ENCODE measurements around the gene OTOA. TPM values are rescaled to one million over a fixed set of nuclear protein-coding genes. Genes with fewer than 3 reads are reported as not detected.
"Not testable (repeated sequence)": the region's sequence is repeated elsewhere in the genome, so short reads cannot be mapped to it uniquely, and the experiment has no call there.

Gene OTOA
- polyA plus RNA-seq, 2 donors: not detected

DNA sequence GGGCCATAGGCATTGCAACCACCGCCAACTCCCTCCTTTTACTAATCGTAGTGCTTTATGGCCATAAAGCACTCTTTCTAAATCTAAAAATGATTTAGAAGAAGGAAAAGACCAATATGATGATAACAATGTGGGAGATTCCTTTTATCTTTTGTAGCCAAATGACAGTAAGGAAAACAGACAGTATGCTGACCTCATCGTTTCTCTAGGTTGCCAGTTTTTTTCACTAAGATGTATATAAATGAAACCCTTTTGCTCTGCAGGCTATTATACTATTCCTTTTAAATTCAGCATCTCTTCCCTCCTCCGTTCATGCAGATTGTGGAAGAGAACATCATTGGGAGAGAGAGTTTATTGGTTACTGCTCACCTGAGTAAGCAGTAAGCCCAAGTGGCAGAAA, 25.3 kb downstream of the OTOA start:
- Histone ChIP-seq H3K9me3 (ENCODE audit: control insufficient read depth in 2 of 2, insufficient read depth in 1 of 2, low read depth in 1 of 2, low read length in 1 of 2) (peaks cover 0 to 3% of the 10 kb centered on the region in 2 donors), H3K4me1 (ENCODE audit: control insufficient read depth in 2 of 2, insufficient read depth in 2 of 2, low read length in 1 of 2) (no peaks in the 10 kb centered on the region), H3K27ac (ENCODE audit: low read depth in 2 of 2, low read length in 1 of 2) (no peak overlapping the region), H3K4me3 (ENCODE audit: low read depth in 1 of 2, low read length in 2 of 2) (no peak overlapping the region), H3K27me3 (ENCODE audit: control insufficient read depth in 1 of 2, insufficient read depth in 2 of 2, low read length in 2 of 2) (no peaks in the 10 kb centered on the region), H3K36me3 (ENCODE audit: control insufficient read depth in 2 of 2, insufficient read depth in 2 of 2, low read length in 1 of 2) (no peaks in the 10 kb centered on the region)
- 72 to 80% methylated on average over 4 of the region's 4 CpGs for WGBS, 2 donors

DNA sequence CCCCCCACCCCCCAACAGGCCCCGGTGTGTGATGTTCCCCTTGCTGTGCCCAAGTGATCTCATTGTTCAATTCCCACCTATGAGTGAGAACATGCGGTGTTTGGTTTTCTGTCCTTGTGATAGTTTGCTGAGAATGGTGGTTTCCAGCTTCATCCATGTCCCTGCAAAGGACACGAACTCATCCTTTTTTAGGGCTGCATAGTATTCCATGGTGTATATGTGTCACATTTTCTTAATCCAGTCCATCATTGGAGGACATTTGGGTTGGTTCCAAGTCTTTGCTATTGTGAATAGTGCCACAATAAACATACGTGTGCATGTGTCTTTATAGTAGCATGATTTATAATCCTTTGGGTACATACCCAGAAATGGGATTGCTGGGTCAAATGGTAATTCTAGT, 27.2 kb downstream of the OTOA start:
- H3K36me3 ChIP-seq (ENCODE audit: control insufficient read depth in 2 of 2, insufficient read depth in 2 of 2, low read length in 1 of 2); H3K4me3 ChIP-seq (ENCODE audit: low read depth in 1 of 2, low read length in 2 of 2); H3K27me3 ChIP-seq (ENCODE audit: control insufficient read depth in 1 of 2, insufficient read depth in 2 of 2, low read length in 2 of 2); H3K27ac ChIP-seq (ENCODE audit: low read depth in 2 of 2, low read length in 1 of 2); H3K9me3 ChIP-seq (ENCODE audit: control insufficient read depth in 2 of 2, insufficient read depth in 1 of 2, low read depth in 1 of 2, low read length in 1 of 2); H3K4me1 ChIP-seq (ENCODE audit: control insufficient read depth in 2 of 2, insufficient read depth in 2 of 2, low read length in 1 of 2): not testable (repeated sequence)
- 75 to 85% methylated on average over 4 of the region's 4 CpGs for WGBS, 2 donors

DNA sequence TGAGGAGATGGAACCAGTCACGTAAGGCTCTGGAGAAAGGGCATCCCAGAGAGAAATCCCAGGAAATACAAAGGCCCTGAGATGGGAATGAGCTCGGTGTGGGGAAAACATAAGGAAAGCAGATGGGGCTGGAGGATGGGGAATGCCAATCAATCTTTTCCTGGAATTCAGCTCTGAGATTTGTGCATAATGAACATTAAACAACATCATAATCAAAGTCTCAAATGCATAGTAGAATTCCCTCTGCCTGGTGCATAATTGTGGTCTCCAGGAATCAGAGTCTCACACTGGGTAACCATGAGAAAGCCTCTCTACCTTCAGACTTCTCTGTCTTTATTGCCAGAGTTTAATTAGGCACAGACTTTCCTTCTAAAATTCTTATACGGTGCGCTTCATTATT, 30.8 kb downstream of the OTOA start:
- no peaks in the 10 kb centered on the region for H3K36me3 ChIP-seq (ENCODE audit: control insufficient read depth in 2 of 2, insufficient read depth in 2 of 2, low read length in 1 of 2)
- no peaks in the 10 kb centered on the region for H3K4me1 ChIP-seq (ENCODE audit: control insufficient read depth in 2 of 2, insufficient read depth in 2 of 2, low read length in 1 of 2)
- no peaks in the 10 kb centered on the region for H3K9me3 ChIP-seq (ENCODE audit: control insufficient read depth in 2 of 2, insufficient read depth in 1 of 2, low read depth in 1 of 2, low read length in 1 of 2)
- WGBS, 2 donors: 84 to 88% methylated on average over 4 of the region's 4 CpGs
- no peaks in the 10 kb centered on the region for H3K27me3 ChIP-seq (ENCODE audit: control insufficient read depth in 1 of 2, insufficient read depth in 2 of 2, low read length in 2 of 2)
- H3K4me3 ChIP-seq (ENCODE audit: low read depth in 1 of 2, low read length in 2 of 2): no peak overlapping the region
- H3K27ac ChIP-seq (ENCODE audit: low read depth in 2 of 2, low read length in 1 of 2): no peak overlapping the region

DNA sequence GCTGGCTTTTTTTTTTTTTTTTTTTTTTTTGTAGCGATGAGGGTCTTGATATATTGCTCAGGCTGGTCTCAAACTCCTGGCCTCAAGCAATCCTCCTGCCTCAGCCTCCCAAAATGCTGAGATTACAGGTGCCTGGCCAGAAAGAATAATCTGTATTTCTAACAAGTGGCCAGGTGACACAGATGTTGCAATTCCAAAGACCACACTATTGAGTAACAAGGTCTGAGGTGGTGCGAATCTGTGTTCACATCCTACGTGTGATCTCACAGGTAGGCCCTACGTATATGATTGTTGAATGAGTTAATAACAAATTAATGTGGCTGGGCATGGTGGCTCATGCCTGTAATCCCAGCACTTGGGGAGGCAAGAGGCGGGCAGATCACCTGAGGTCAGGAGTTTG, 33.3 kb downstream of the OTOA start:
- Histone ChIP-seq H3K36me3 (ENCODE audit: control insufficient read depth in 2 of 2, insufficient read depth in 2 of 2, low read length in 1 of 2) (no peaks in the 10 kb centered on the region), H3K9me3 (ENCODE audit: control insufficient read depth in 2 of 2, insufficient read depth in 1 of 2, low read depth in 1 of 2, low read length in 1 of 2) (no peaks in the 10 kb centered on the region), H3K27me3 (ENCODE audit: control insufficient read depth in 1 of 2, insufficient read depth in 2 of 2, low read length in 2 of 2) (no peaks in the 10 kb centered on the region), H3K27ac (ENCODE audit: low read depth in 2 of 2, low read length in 1 of 2) (no peak overlapping the region), H3K4me3 (ENCODE audit: low read depth in 1 of 2, low read length in 2 of 2) (no peak overlapping the region), H3K4me1 (ENCODE audit: control insufficient read depth in 2 of 2, insufficient read depth in 2 of 2, low read length in 1 of 2) (no peaks in the 10 kb centered on the region)
- WGBS, 2 donors: 92 to 96% methylated on average over 5 of the region's 5 CpGs

DNA sequence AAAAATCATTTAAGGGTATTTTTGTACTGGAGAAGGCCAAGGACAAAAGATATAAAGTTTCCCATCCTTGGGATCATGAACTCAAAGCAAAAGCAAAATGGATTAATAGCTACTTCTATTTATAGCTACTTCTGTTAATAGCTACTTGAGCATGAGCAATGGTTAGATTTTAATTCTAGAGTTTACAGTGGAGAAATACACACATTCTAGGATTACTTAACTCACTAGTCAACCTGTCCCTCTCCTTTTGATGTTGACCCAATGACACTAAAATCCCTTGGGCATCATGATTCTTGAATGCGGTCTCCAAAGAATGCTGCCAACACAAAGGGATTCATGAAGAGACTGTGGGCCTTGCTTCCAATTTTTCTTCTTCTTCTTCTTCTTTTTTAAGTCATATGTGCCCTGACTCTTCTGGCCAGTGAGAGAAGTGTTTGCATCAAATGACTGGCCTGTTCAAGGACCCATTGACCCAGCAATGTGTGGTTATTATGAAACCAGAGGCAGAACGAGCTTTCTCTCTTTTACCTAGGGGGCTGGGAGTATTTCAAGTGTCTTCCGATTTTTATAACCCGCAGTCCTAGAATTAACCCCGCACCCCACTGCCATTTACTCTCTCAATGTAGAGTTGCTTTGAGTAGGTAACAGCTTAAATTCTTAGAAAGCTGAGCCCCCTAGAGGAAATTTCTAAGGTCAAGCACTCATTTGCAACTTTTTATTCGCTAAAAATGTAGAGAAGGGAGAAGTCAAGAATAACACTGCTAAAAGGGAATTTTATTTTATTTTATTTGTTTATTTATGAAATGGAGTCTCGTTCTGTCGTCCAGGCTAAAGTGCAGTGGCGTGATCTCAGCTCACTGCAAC, 34.6 kb downstream of the OTOA start:
- 78 to 81% methylated on average over 9 of the region's 9 CpGs for WGBS, 2 donors
- H3K27me3 ChIP-seq (ENCODE audit: control insufficient read depth in 1 of 2, insufficient read depth in 2 of 2, low read length in 2 of 2): no peaks in the 10 kb centered on the region
- no peak overlapping the region for H3K4me3 ChIP-seq (ENCODE audit: low read depth in 1 of 2, low read length in 2 of 2)
- H3K9me3 ChIP-seq (ENCODE audit: control insufficient read depth in 2 of 2, insufficient read depth in 1 of 2, low read depth in 1 of 2, low read length in 1 of 2): no peaks in the 10 kb centered on the region
- no peaks in the 10 kb centered on the region for H3K36me3 ChIP-seq (ENCODE audit: control insufficient read depth in 2 of 2, insufficient read depth in 2 of 2, low read length in 1 of 2)
- no peaks in the 10 kb centered on the region for H3K4me1 ChIP-seq (ENCODE audit: control insufficient read depth in 2 of 2, insufficient read depth in 2 of 2, low read length in 1 of 2)
- no peak overlapping the region for H3K27ac ChIP-seq (ENCODE audit: low read depth in 2 of 2, low read length in 1 of 2)

DNA sequence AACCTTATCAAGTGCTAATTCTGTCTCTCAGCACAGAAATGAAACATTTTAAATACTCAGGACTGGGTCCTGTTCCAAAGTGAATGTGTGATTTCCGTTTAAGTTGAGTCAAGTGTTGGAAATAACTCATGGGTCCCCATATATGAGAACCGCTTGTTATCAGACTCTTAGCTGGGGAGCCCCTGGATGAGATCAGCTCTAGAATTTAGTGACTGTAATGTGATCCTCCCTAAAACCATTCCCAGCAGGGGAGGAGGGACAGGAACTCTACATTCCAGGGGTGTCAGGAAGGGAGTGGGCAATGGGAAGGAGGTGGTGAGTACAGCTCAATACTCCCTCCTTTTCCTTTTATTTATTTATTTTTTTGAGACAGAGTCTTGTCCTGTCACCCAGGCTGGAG, 37.5 kb downstream of the OTOA start:
- Histone ChIP-seq H3K36me3 (ENCODE audit: control insufficient read depth in 2 of 2, insufficient read depth in 2 of 2, low read length in 1 of 2) (no peaks in the 10 kb centered on the region), H3K4me1 (ENCODE audit: control insufficient read depth in 2 of 2, insufficient read depth in 2 of 2, low read length in 1 of 2) (no peaks in the 10 kb centered on the region), H3K27ac (ENCODE audit: low read depth in 2 of 2, low read length in 1 of 2) (no peak overlapping the region), H3K27me3 (ENCODE audit: control insufficient read depth in 1 of 2, insufficient read depth in 2 of 2, low read length in 2 of 2) (no peaks in the 10 kb centered on the region), H3K4me3 (ENCODE audit: low read depth in 1 of 2, low read length in 2 of 2) (no peak overlapping the region), H3K9me3 (ENCODE audit: control insufficient read depth in 2 of 2, insufficient read depth in 1 of 2, low read depth in 1 of 2, low read length in 1 of 2) (no peaks in the 10 kb centered on the region)
- 40 to 55% methylated on average over 2 of the region's 2 CpGs for WGBS, 2 donors

DNA sequence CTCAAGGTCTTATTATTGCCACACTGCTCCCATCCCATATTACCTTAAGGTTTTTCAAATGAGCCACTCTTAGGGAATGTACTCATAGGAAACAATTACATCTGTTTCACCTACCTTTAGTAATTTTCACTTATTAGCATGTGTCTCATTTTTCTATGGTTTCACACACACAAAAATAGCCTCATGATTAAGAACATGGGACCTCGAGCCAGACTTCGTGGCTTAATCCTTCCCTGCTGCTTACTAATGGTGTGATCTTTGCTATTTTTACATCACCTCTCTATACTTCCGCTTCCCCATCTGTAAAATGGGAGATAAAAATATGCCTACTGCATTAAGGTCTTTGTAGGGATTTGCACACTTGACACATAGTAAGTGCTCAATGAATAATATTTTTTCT, 38.5 kb downstream of the OTOA start:
- H3K27ac ChIP-seq (ENCODE audit: low read depth in 2 of 2, low read length in 1 of 2): no peak overlapping the region
- H3K4me3 ChIP-seq (ENCODE audit: low read depth in 1 of 2, low read length in 2 of 2): no peak overlapping the region
- H3K36me3 ChIP-seq (ENCODE audit: control insufficient read depth in 2 of 2, insufficient read depth in 2 of 2, low read length in 1 of 2): no peaks in the 10 kb centered on the region
- no peaks in the 10 kb centered on the region for H3K27me3 ChIP-seq (ENCODE audit: control insufficient read depth in 1 of 2, insufficient read depth in 2 of 2, low read length in 2 of 2)
- 75 to 77% methylated on average over 3 of the region's 3 CpGs for WGBS, 2 donors
- H3K4me1 ChIP-seq (ENCODE audit: control insufficient read depth in 2 of 2, insufficient read depth in 2 of 2, low read length in 1 of 2): no peaks in the 10 kb centered on the region
- no peaks in the 10 kb centered on the region for H3K9me3 ChIP-seq (ENCODE audit: control insufficient read depth in 2 of 2, insufficient read depth in 1 of 2, low read depth in 1 of 2, low read length in 1 of 2)

DNA sequence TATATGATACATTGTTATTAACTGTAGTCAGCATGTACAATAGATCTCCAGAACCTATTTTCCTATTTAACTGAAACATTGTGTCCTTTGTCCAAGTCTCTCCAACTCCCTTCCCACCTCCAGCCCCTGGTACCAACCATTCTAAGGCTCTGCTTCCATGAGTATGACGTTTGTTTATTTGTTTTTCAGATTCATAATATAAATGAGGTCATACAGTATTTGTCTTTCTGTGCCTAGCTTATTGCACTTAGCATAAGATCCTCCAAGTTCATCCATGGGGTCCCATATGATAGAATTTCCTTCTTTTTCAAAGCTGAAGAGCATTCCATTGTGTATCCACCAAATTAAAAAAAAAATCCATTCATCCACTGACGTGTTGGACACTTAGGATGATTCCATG, 39.4 kb downstream of the OTOA start:
- no peaks in the 10 kb centered on the region for H3K27me3 ChIP-seq (ENCODE audit: control insufficient read depth in 1 of 2, insufficient read depth in 2 of 2, low read length in 2 of 2)
- H3K27ac ChIP-seq (ENCODE audit: low read depth in 2 of 2, low read length in 1 of 2): no peak overlapping the region
- no peaks in the 10 kb centered on the region for H3K4me1 ChIP-seq (ENCODE audit: control insufficient read depth in 2 of 2, insufficient read depth in 2 of 2, low read length in 1 of 2)
- 33% methylated on average over 2 of the region's 2 CpGs for WGBS, 2 donors
- H3K36me3 ChIP-seq (ENCODE audit: control insufficient read depth in 2 of 2, insufficient read depth in 2 of 2, low read length in 1 of 2): no peaks in the 10 kb centered on the region
- H3K4me3 ChIP-seq (ENCODE audit: low read depth in 1 of 2, low read length in 2 of 2): no peak overlapping the region
- no peaks in the 10 kb centered on the region for H3K9me3 ChIP-seq (ENCODE audit: control insufficient read depth in 2 of 2, insufficient read depth in 1 of 2, low read depth in 1 of 2, low read length in 1 of 2)

DNA sequence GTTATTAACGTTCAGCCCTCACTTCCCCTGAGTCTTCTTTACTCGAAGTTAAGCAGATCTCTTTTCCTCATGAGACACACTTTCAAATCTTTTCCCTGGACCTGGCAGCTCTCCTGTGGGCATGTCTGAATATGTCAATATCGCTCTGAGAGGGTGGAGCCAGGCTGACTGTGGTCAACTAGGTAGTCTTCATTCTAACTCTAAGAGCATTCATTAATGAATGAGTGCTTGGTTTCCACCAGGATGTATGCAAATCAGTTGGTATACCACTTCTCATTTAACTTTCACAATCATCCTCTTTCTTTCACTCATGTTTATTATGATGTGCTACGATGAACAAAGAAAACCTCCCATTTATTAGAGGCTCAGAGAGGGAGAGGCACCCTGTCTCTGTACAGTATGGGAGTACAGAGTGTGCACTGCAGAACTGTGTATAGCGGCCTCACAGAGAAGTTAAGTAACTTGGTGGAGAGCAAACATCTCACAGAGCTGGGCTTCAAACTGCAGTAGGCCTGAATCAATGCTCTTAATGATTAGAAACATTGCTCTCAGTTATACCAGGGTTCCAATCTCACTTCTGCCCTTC, 39.9 kb downstream of the OTOA start:
- Histone ChIP-seq H3K4me1 (ENCODE audit: control insufficient read depth in 2 of 2, insufficient read depth in 2 of 2, low read length in 1 of 2) (no peaks in the 10 kb centered on the region), H3K9me3 (ENCODE audit: control insufficient read depth in 2 of 2, insufficient read depth in 1 of 2, low read depth in 1 of 2, low read length in 1 of 2) (no peaks in the 10 kb centered on the region), H3K27ac (ENCODE audit: low read depth in 2 of 2, low read length in 1 of 2) (no peak overlapping the region), H3K27me3 (ENCODE audit: control insufficient read depth in 1 of 2, insufficient read depth in 2 of 2, low read length in 2 of 2) (no peaks in the 10 kb centered on the region), H3K4me3 (ENCODE audit: low read depth in 1 of 2, low read length in 2 of 2) (no peak overlapping the region), H3K36me3 (ENCODE audit: control insufficient read depth in 2 of 2, insufficient read depth in 2 of 2, low read length in 1 of 2) (no peaks in the 10 kb centered on the region)
- WGBS, 2 donors: 53 to 56% methylated on average over 5 of the region's 5 CpGs

DNA sequence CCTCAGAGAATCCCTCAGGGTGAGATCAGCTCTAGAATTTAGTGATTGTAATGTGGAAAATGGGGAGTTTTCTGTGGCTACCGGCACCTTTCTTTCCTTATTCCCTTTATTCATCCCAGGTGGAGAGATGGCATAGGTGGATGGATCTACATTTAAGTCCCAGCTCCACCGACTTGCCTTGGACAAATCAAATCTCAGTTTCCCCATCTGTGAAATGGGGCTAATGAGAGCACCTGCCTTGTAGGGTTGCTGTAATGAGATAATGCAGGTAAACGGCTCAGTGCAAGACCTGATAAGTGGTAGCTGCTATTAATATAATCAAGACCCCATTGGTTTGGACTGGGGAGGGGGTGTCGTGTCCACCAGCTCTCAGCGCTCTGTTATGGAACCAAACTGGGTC, 40.5 kb downstream of the OTOA start:
- no peaks in the 10 kb centered on the region for H3K4me1 ChIP-seq (ENCODE audit: control insufficient read depth in 2 of 2, insufficient read depth in 2 of 2, low read length in 1 of 2)
- H3K27ac ChIP-seq (ENCODE audit: low read depth in 2 of 2, low read length in 1 of 2): no peak overlapping the region
- no peaks in the 10 kb centered on the region for H3K36me3 ChIP-seq (ENCODE audit: control insufficient read depth in 2 of 2, insufficient read depth in 2 of 2, low read length in 1 of 2)
- no peaks in the 10 kb centered on the region for H3K9me3 ChIP-seq (ENCODE audit: control insufficient read depth in 2 of 2, insufficient read depth in 1 of 2, low read depth in 1 of 2, low read length in 1 of 2)
- no peak overlapping the region for H3K4me3 ChIP-seq (ENCODE audit: low read depth in 1 of 2, low read length in 2 of 2)
- H3K27me3 ChIP-seq (ENCODE audit: control insufficient read depth in 1 of 2, insufficient read depth in 2 of 2, low read length in 2 of 2): no peaks in the 10 kb centered on the region
- WGBS, 2 donors: 88 to 92% methylated on average over 5 of the region's 5 CpGs

Data from esophagus (tissue), 2 donors.